ENCODE measurements around the gene SEMA5A.

GRCh38 chr5:9502864-9503263, 43.0 kb downstream of the SEMA5A start:
- TF ChIP-seq CTCF (IDR thresholded peaks at IDR 0.05) (no peak), POLR2A (IDR thresholded peaks at IDR 0.05) (no peak), EP300 (IDR thresholded peaks at IDR 0.05; ENCODE audit: low read depth) (no peak)
